Measurements from ENCODE around the gene CEACAM1.

DNA sequence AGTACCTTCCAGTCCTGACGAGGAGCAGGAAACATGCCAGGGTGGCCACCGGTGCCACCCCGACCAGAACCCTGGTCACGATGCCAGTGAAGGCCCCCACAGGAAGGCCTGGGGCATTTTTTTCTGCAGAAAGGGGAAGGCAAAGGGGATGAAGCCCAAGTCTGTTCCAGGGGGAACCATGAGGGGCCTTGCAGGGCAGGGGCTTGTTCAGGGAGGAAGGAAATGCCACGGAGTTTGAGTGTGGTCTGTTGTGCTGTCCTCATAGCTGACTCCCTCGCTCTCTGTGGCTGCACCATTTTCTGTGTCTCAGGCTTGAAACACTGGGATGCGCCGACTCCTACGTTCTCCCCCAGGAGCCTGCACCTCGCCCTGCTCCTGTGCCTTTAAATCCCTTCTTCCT is 27.5 kb upstream of the CEACAM1 start:
- TF ChIP-seq, protein P1, sequence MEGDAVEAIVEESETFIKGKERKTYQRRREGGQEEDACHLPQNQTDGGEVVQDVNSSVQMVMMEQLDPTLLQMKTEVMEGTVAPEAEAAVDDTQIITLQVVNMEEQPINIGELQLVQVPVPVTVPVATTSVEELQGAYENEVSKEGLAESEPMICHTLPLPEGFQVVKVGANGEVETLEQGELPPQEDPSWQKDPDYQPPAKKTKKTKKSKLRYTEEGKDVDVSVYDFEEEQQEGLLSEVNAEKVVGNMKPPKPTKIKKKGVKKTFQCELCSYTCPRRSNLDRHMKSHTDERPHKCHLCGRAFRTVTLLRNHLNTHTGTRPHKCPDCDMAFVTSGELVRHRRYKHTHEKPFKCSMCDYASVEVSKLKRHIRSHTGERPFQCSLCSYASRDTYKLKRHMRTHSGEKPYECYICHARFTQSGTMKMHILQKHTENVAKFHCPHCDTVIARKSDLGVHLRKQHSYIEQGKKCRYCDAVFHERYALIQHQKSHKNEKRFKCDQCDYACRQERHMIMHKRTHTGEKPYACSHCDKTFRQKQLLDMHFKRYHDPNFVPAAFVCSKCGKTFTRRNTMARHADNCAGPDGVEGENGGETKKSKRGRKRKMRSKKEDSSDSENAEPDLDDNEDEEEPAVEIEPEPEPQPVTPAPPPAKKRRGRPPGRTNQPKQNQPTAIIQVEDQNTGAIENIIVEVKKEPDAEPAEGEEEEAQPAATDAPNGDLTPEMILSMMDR (IDR thresholded peaks at IDR 0.05; ENCODE audit: low read depth, low read length, poor library complexity, severe bottlenecking): no peak
- no peak for TF ChIP-seq EZH2phosphoT487 (IDR thresholded peaks at IDR 0.05; ENCODE audit: borderline replicate concordance, low read length)

All from DOHH2 (cell line).